ENCODE results near the gene UACA. TPM values are rescaled to one million over a fixed set of nuclear protein-coding genes. Genes with fewer than 3 reads are reported as not detected.
A peak's percentile ranks its signal among the peaks of the same experiment; 100 is the strongest.
"Not testable (repeated sequence)": the region's sequence is repeated elsewhere in the genome, so short reads cannot be mapped to it uniquely, and the experiment has no call there.

The UACA gene
- total RNA-seq = 1 to 10 TPM; 2.4 to 2.8 TPM

GRCh38 chr15:70763120-70763949 lies at the start of gene UACA:
Gene UACA, minus strand, starts transcription at chr15:70763558. Its CDS starts 151 bp downstream, at chr15:70763407.
- H3K4me3 Mint-ChIP-seq = peak within 1 kb of the TSS; percentile 69
- H3K27ac Mint-ChIP-seq = no peak within 1 kb of the TSS
- intact Hi-C loops (cut with micrococcal nuclease) = no loop called here

GRCh38 chr15:70812827-70813364 lies 49.5 kb upstream of the UACA start:
- Mint-ChIP-seq H3K4me1 (ENCODE audit: low read depth) (no peaks in the 10 kb centered on the region), H3K9me3 (no peaks in the 10 kb centered on the region), H3K36me3 (ENCODE audit: low read depth) (no peaks in the 10 kb centered on the region), H3K27me3 (peaks cover 1% of the 10 kb centered on the region), H3K4me3 (no peak overlapping the region), H3K27ac (no peak overlapping the region)
- no peak for ATAC-seq
- intact Hi-C loops (cut with micrococcal nuclease) = loop anchor here (5.0 kb wide), 1 partner anchor 136 kb away; no protein-coding TSS in a partner anchor
- TF ChIP-seq CTCF (IDR thresholded peaks at IDR 0.05) = no peak
- no peak for DNase-seq
- POLR2A ChIA-PET = no interaction called here
- CTCF ChIA-PET = interaction anchor here (1.4 to 4.2 kb wide), 5 partner anchors 11 to 145 kb away, joined by 3 to 23 read pairs (median 8); no protein-coding TSS in a partner anchor

More at GRCh38 chr15:70763120-70763949, at the start of gene UACA:
- Mint-ChIP-seq H3K27me3 (peaks cover 36% of the 10 kb centered on the region), H3K4me1 (ENCODE audit: low read depth) (peaks cover 18% of the 10 kb centered on the region), H3K36me3 (ENCODE audit: low read depth) (no peaks in the 10 kb centered on the region), H3K9me3 (no peaks in the 10 kb centered on the region)
- DNase-seq = peak; percentile 80
- TF ChIP-seq CTCF (IDR thresholded peaks at IDR 0.05) = no peak
- POLR2A ChIA-PET = no interaction called here
- peak; percentile 98 for ATAC-seq
- CTCF ChIA-PET = interaction anchor here (1.8 kb wide), 1 partner anchor 41 kb away, joined by 3 read pairs; no protein-coding TSS in a partner anchor

GRCh38 chr15:70810916-70811578 lies 47.7 kb upstream of the UACA start:
- no peak overlapping the region for H3K4me3 Mint-ChIP-seq
- H3K36me3 Mint-ChIP-seq (ENCODE audit: low read depth) = no peaks in the 10 kb centered on the region
- no peak overlapping the region for H3K27ac Mint-ChIP-seq
- DNase-seq (no peak), ATAC-seq (no peak)
- H3K4me1 Mint-ChIP-seq (ENCODE audit: low read depth) = no peaks in the 10 kb centered on the region
- ChIA-PET CTCF (interaction anchor here (0.7 to 4.2 kb wide), 15 partner anchors 10 to 149 kb away, joined by 3 to 23 read pairs (median 5); no protein-coding TSS in a partner anchor), POLR2A (no interaction called here)
- no peaks in the 10 kb centered on the region for H3K9me3 Mint-ChIP-seq
- peaks cover 1% of the 10 kb centered on the region for H3K27me3 Mint-ChIP-seq
- intact Hi-C loops (cut with micrococcal nuclease) = loop anchor here (5.0 kb wide), 1 partner anchor 134 kb away; no protein-coding TSS in a partner anchor
- no peak for TF ChIP-seq CTCF (IDR thresholded peaks at IDR 0.05)

GRCh38 chr15:70806992-70807712 lies 43.8 kb upstream of the UACA start:
- no peak for DNase-seq
- TF ChIP-seq CTCF (IDR thresholded peaks at IDR 0.05) = no peak
- ATAC-seq = no peak
- Mint-ChIP-seq H3K9me3 (no peaks in the 10 kb centered on the region), H3K27me3 (peaks cover 1% of the 10 kb centered on the region), H3K27ac (no peak overlapping the region), H3K4me3 (no peak overlapping the region), H3K4me1 (ENCODE audit: low read depth) (no peaks in the 10 kb centered on the region), H3K36me3 (ENCODE audit: low read depth) (no peaks in the 10 kb centered on the region)
- intact Hi-C loops (cut with micrococcal nuclease) = no loop called here
- CTCF ChIA-PET = interaction anchor here (2.3 kb wide), 1 partner anchor 18 kb away, joined by 11 read pairs; no protein-coding TSS in a partner anchor
- POLR2A ChIA-PET = no interaction called here

GRCh38 chr15:70804388-70804787 lies 41.0 kb upstream of the UACA start:
- H3K27me3 Mint-ChIP-seq; DNase-seq; H3K9me3 Mint-ChIP-seq; H3K36me3 Mint-ChIP-seq (ENCODE audit: low read depth); H3K27ac Mint-ChIP-seq; POLR2A ChIA-PET; ATAC-seq; H3K4me3 Mint-ChIP-seq; H3K4me1 Mint-ChIP-seq (ENCODE audit: low read depth); intact Hi-C loops (cut with micrococcal nuclease): not testable (repeated sequence)
- CTCF ChIA-PET = interaction anchor here (1.6 kb wide), 1 partner anchor 82 kb away, joined by 3 read pairs; no protein-coding TSS in a partner anchor
